KMS-11 (cell line): ENCODE results near the gene RARB.

ENCODE experiments used
- H2AFZ ChIP-seq: fragments of 200-600 bp; sonication (generic); 2 replicates; pipeline ENCODE4 v1.6.1; 2016; ENCODE audit warnings: antibody characterized with exemption, mixed run types, low read depth
- H3K27ac ChIP-seq: fragments of 200-600 bp; sonication (generic); 2 replicates; pipeline ENCODE4 v1.6.1; 2016; ENCODE audit warnings: mild to moderate bottlenecking, mixed run types
- H3K27me3 ChIP-seq: fragments of 200-600 bp; sonication (generic); 2 replicates; pipeline ENCODE4 v1.6.1; 2017; ENCODE audit warnings: mild to moderate bottlenecking, low read depth, mixed run types, moderate library complexity; ENCODE audit not compliant: insufficient read depth
- H3K36me3 ChIP-seq: fragments of 200-600 bp; sonication (generic); 2 replicates; pipeline ENCODE4 v1.6.1; 2017; ENCODE audit warnings: mild to moderate bottlenecking, mixed run types; ENCODE audit not compliant: insufficient read depth
- H3K4me1 ChIP-seq: fragments of 200-600 bp; sonication (generic); 2 replicates; pipeline ENCODE4 v1.6.1; 2016; ENCODE audit warnings: mild to moderate bottlenecking, low read depth, mixed run types; ENCODE audit not compliant: poor library complexity, severe bottlenecking
- H3K4me2 ChIP-seq: fragments of 200-600 bp; sonication (generic); 2 replicates; pipeline ENCODE4 v1.7.0; 2016; ENCODE audit warnings: mild to moderate bottlenecking, mixed run types
- H3K4me3 ChIP-seq: fragments of 200-600 bp; sonication (generic); IDR thresholded peaks from 2 replicates; pipeline ENCODE4 v1.6.1; 2017; ENCODE audit warnings: low read depth, low read length, mixed read lengths; ENCODE audit not compliant: insufficient read depth
- H3K79me2 ChIP-seq: fragments of 200-600 bp; sonication (generic); 2 replicates; pipeline ENCODE4 v1.6.1; 2016; ENCODE audit warnings: low read depth, mixed run types; ENCODE audit not compliant: insufficient read depth
- H3K9ac ChIP-seq: fragments of 200-600 bp; sonication (generic); 2 replicates; pipeline ENCODE4 v1.6.1; 2016; ENCODE audit warnings: mild to moderate bottlenecking, mixed run types
- H4K20me1 ChIP-seq: fragments of 200-600 bp; sonication (generic); 2 replicates; pipeline ENCODE4 v1.6.1; 2016; ENCODE audit warnings: mild to moderate bottlenecking, mixed run types; ENCODE audit not compliant: insufficient read depth
- CTCF ChIP-seq: fragments of 200-600 bp; sonication (generic); conservative IDR thresholded peaks from 2 replicates; pipeline ENCODE4 v1.6.1; 2017; ENCODE audit warnings: low read depth, mild to moderate bottlenecking, antibody characterized with exemption, low read length, moderate library complexity, mixed read lengths

RARB gene

DNA sequence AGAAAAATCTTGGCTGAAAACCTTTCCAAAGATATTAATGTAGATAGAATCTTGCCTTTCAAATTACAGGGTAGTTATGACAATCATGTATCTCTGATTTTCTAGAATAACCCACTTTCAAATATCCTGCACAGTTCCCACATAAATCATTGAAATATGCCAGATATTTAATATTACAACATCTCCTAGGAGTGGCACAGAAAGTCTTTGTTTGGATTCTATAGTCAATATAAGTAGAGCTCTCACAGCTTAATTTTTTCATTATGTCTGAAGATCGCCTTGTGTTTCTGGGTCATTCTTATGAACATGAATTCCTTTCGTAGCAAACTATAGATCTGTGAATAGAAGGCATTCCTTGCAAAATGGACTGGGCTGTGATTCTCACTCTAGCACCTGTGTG, 5.0 kb downstream of the RARB start:
- Histone ChIP-seq H3K27me3 (no peaks in the 10 kb centered on the region), H3K4me3 (no peak overlapping the region), H3K27ac (no peak overlapping the region), H2AFZ (no peak overlapping the region), H3K4me2 (no peak overlapping the region), H3K9ac (no peak overlapping the region), H4K20me1 (no peaks in the 10 kb centered on the region), H3K36me3 (no peaks in the 10 kb centered on the region), H3K4me1 (no peaks in the 10 kb centered on the region), H3K79me2 (no peaks in the 10 kb centered on the region)
- TF ChIP-seq CTCF: no peak

DNA sequence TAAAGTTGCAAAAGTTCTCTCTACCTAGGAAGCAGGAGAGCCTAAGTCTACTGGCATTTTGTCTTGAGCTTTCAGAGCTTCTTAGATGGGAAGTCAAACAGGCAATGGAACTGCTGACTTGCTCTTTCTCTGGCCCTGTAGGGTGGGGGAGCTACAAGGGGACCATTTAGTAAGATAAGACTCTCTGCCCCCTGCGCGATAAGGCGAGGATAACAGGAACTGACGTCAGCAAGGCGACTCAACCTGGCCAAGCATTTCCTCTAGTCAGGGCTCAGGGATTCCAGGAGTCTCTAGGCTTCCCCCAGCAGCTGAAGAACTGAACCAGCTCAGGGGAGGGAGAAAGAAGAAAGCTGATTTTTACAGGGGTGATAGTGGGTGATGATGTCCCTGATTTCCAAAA, 5.8 kb downstream of the RARB start:
- H3K9ac ChIP-seq: no peak overlapping the region
- TF ChIP-seq CTCF: no peak
- no peaks in the 10 kb centered on the region for H3K36me3 ChIP-seq
- no peaks in the 10 kb centered on the region for H3K27me3 ChIP-seq
- H3K4me1 ChIP-seq: no peaks in the 10 kb centered on the region
- H3K79me2 ChIP-seq: no peaks in the 10 kb centered on the region
- H3K27ac ChIP-seq: no peak overlapping the region
- H4K20me1 ChIP-seq: no peaks in the 10 kb centered on the region
- no peak overlapping the region for H2AFZ ChIP-seq
- H3K4me3 ChIP-seq: no peak overlapping the region
- no peak overlapping the region for H3K4me2 ChIP-seq

DNA sequence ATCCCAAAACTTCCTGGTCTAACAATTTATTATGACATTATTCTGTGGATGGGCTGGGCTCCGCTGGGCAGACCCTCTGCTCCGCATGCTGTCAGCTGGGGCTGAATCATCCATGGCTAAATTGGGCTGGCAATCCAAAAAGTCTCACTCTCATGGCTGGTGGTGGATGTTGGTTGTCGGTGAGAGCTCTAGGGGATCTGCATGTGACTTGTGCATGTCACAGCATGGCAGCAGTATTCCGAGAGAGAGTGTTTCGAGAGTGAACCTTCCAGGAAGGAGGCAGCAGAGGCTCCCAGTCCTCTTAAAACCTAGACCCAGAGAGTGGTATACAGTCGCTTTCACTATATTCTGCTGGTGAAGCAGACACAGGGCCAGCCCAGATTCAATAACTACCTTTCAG, 9.9 kb downstream of the RARB start:
- H4K20me1 ChIP-seq: no peaks in the 10 kb centered on the region
- H3K36me3 ChIP-seq: no peaks in the 10 kb centered on the region
- no peak for TF ChIP-seq CTCF
- no peak overlapping the region for H3K4me3 ChIP-seq
- H2AFZ ChIP-seq: no peak overlapping the region
- H3K27ac ChIP-seq: no peak overlapping the region
- H3K9ac ChIP-seq: no peak overlapping the region
- H3K4me2 ChIP-seq: no peak overlapping the region
- H3K4me1 ChIP-seq: no peaks in the 10 kb centered on the region
- no peaks in the 10 kb centered on the region for H3K79me2 ChIP-seq
- H3K27me3 ChIP-seq: no peaks in the 10 kb centered on the region

DNA sequence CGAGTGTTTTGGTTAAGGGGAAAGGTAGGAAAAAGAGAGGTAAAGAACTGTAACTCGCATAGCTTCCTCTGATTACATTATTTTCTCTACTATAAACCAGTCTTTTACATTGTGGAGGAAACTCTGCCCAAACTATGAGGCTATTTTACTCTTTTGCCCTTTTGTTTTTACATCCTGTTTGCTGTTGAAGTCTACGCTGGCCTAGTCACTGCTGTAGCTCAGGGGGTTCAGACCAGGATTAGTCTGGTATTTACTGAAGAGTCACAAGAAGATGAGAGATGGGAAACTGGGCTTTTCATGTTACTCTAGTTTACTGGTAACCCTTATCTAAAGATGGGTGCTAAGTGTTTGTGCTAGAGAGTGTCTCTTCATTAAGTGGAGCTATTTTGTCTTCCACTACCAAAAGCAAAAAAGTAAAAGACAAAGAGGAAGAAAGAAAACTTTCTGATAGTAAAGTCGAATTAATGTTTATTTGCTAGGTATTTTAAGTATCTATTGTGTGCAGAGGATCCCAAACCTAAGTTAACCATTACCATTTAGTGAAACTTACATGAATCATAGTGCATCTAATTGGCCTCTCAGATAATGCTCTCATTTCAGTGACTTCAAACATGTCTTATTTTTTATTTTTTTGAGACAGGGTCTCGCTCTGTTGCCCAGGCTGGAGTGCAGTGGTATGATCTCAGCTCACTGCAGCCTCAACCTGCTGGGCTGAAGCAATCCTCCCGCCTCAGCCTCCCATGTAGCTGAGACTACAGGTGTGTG, 10.9 kb downstream of the RARB start:
- H4K20me1 ChIP-seq: no peaks in the 10 kb centered on the region
- H3K79me2 ChIP-seq: no peaks in the 10 kb centered on the region
- H3K9ac ChIP-seq: no peak overlapping the region
- no peak overlapping the region for H3K4me3 ChIP-seq
- no peaks in the 10 kb centered on the region for H3K4me1 ChIP-seq
- H2AFZ ChIP-seq: no peak overlapping the region
- TF ChIP-seq CTCF: no peak
- H3K4me2 ChIP-seq: no peak overlapping the region
- H3K27me3 ChIP-seq: no peaks in the 10 kb centered on the region
- no peaks in the 10 kb centered on the region for H3K36me3 ChIP-seq
- no peak overlapping the region for H3K27ac ChIP-seq
